Subcutaneous adipose tissue (tissue), 4 donors: ENCODE results near the gene SLC35E2B. TPM values are rescaled to one million over a fixed set of nuclear protein-coding genes. Genes with fewer than 3 reads are reported as not detected.

Experiments used
- CTCF ChIP-seq: fragments of 450-650 bp; IDR thresholded peaks from one replicate; pipeline ENCODE4 v1.5.1; 2016; ENCODE audit warnings: low read depth, mild to moderate bottlenecking, control low read depth, antibody characterized with exemption, moderate library complexity
- total RNA-seq, 4 donors: library from RNA; depleted of rRNA; stranded (reverse); fragments of >200 nt; gene quantifications; one replicate each; pipeline ENCODE4 v1.1.0, GENCODE V29; 2016

Gene SLC35E2B
- total RNA-seq, 4 donors from 2014 or later, result 31.3 to 45.2 (median 36.5) TPM

- TF ChIP-seq CTCF, result no peak
Measured at GRCh38 chr1:1609822-1610485, 82.6 kb downstream of the SLC35E2B start.

Other genes with a start within 250 kb of the SLC35E2B start
- gene ATAD3C, start 243.1 kb downstream of the SLC35E2B start, total RNA-seq, result under 1 TPM in 1 of 4 donors, not detected in 3; 0.19 TPM
- 10 to 100 TPM in 2 of 4 donors, 1 to 10 TPM in 2; 5.4 to 23.6 (median 11.2) TPM for gene ATAD3B, start 221.0 kb downstream of the SLC35E2B start, total RNA-seq
- gene ATAD3A, start 180.6 kb downstream of the SLC35E2B start, total RNA-seq, result 10 to 100 TPM in 3 of 4 donors, 1 to 10 TPM in 1; 9.3 to 22.6 (median 12.9) TPM
- gene TMEM240, start 152.2 kb downstream of the SLC35E2B start, total RNA-seq, result 1 to 10 TPM in 3 of 4 donors, not detected in 1; 1.3 to 5.1 (median 3.2) TPM
- gene SSU72, start 117.9 kb downstream of the SLC35E2B start, total RNA-seq, result 100 to 1,000 TPM in 2 of 4 donors, 10 to 100 TPM in 2; 76.0 to 138 (median 110) TPM
- 1 to 10 TPM in 1 of 4 donors, under 1 TPM in 1, not detected in 2; 0.22 to 1.4 TPM for gene FNDC10, start 92.7 kb downstream of the SLC35E2B start, total RNA-seq
- gene MIB2, start 77.3 kb downstream of the SLC35E2B start, total RNA-seq, result 10 to 100 TPM; 18.8 to 64.4 (median 27.4) TPM
- gene MMP23B, start 60.6 kb downstream of the SLC35E2B start, total RNA-seq, result 1 to 10 TPM in 3 of 4 donors, under 1 TPM in 1; 0.66 to 9.2 (median 2.2) TPM
- gene CDK11B, start 33.8 kb downstream of the SLC35E2B start, total RNA-seq, result 10 to 100 TPM; 14.4 to 30.0 (median 20.4) TPM
- gene CDK11A, start 31.6 kb upstream of the SLC35E2B start, total RNA-seq, result 10 to 100 TPM; 15.5 to 60.8 (median 34.8) TPM
- 100 to 1,000 TPM in 3 of 4 donors, 10 to 100 TPM in 1; 98.8 to 147 (median 111) TPM for gene NADK, start 85.7 kb upstream of the SLC35E2B start, total RNA-seq
- 100 to 1,000 TPM; 157 to 173 (median 164) TPM for gene GNB1, start 198.3 kb upstream of the SLC35E2B start, total RNA-seq
- 1 to 10 TPM in 1 of 4 donors, not detected in 3; 1.3 TPM for gene CALML6, start 222.5 kb upstream of the SLC35E2B start, total RNA-seq
- 1 to 10 TPM in 3 of 4 donors, not detected in 1; 1.3 to 9.8 (median 1.7) TPM for gene TMEM52, start 226.5 kb upstream of the SLC35E2B start, total RNA-seq